H1 (cell line): ENCODE data around the gene PAK2.

ENCODE experiments used
- BRCA1 ChIP-seq: IDR thresholded peaks from 2 replicates; pipeline ENCODE4 v1.6.1; 2012; ENCODE audit warnings: low read depth, low read length, improper control_type of control experiment
- CHD1 ChIP-seq: IDR thresholded peaks from 2 replicates; pipeline ENCODE4 v1.6.1; 2012; ENCODE audit warnings: low read depth, low read length, improper control_type of control experiment
- EGR1 ChIP-seq: IDR thresholded peaks from 2 replicates; pipeline ENCODE4 v1.6.1; 2011; ENCODE audit warnings: low read depth, low read length, borderline replicate concordance
- GABPA ChIP-seq: IDR thresholded peaks from 2 replicates; pipeline ENCODE4 v1.6.1; 2011; ENCODE audit warnings: mild to moderate bottlenecking, low read length, moderate library complexity, borderline replicate concordance; ENCODE audit not compliant: insufficient read depth
- JUN ChIP-seq: IDR thresholded peaks from 2 replicates; pipeline ENCODE4 v1.6.1; 2011; ENCODE audit warnings: low read depth, mild to moderate bottlenecking, improper control_type of control experiment, low read length
- JUND ChIP-seq: IDR thresholded peaks from 2 replicates; pipeline ENCODE4 v1.6.1; 2011; ENCODE audit warnings: mild to moderate bottlenecking, improper control_type of control experiment, low read length
- KDM1A ChIP-seq: fragments of 200-600, 300-600 bp; sonication (generic); IDR thresholded peaks from 2 replicates; pipeline ENCODE4 v1.7.1; 2016; ENCODE audit warnings: mild to moderate bottlenecking, low read length, borderline replicate concordance
- RFX5 ChIP-seq: IDR thresholded peaks from 2 replicates; pipeline ENCODE4 v1.6.1; 2011; ENCODE audit warnings: low read depth, low read length, improper control_type of control experiment, borderline replicate concordance
- SP1 ChIP-seq: IDR thresholded peaks from 2 replicates; pipeline ENCODE4 v1.6.1; 2011; ENCODE audit warnings: low read depth, low read length
- TF ChIP-seq, protein P1 (sequence below): IDR thresholded peaks from 2 replicates; pipeline ENCODE4 v1.6.1; 2012; ENCODE audit warnings: inconsistent platforms
- TF ChIP-seq, protein P2 (sequence below), 3 experiments: IDR thresholded peaks; 1 replicate in 2 of 3; 2 replicates in 1 of 3; pipeline versions ENCODE4 v1.5.1 to v1.6.1; 2011; ENCODE audit warnings: low read length in 3 of 3, mild to moderate bottlenecking in 3 of 3, inconsistent platforms in 2 of 3, low read depth in 1 of 3, moderate library complexity in 1 of 3; ENCODE audit not compliant: insufficient read depth in 1 of 3; ENCODE audit errors: control extremely low read depth in 1 of 3
- TF ChIP-seq, protein P3 (sequence below): IDR thresholded peaks from 2 replicates; pipeline ENCODE4 v1.6.1; 2011; ENCODE audit warnings: low read length, improper control_type of control experiment

DNA sequence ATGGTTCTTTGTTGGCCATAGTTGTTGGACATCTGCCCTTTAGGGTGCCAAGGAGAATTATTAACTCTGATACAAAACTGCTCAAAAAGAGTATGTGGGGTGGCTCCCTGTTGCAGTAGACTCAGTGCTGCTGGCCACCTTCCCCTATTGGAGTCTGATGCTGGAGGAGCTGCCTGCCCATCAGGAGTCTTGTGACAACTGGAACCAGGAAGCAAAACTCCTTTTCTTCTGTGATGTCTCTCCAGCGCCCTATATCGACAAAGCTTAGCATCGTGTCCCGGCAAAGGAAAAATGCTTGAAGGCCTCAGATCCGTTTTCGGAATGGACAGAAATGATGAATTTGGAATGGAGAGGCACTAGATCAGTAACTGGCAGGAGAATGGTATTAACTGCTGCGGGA, 23.5 kb downstream of the PAK2 start:
- TF ChIP-seq, protein P1, sequence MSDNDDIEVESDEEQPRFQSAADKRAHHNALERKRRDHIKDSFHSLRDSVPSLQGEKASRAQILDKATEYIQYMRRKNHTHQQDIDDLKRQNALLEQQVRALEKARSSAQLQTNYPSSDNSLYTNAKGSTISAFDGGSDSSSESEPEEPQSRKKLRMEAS: no peak
- TF ChIP-seq, protein P2, sequence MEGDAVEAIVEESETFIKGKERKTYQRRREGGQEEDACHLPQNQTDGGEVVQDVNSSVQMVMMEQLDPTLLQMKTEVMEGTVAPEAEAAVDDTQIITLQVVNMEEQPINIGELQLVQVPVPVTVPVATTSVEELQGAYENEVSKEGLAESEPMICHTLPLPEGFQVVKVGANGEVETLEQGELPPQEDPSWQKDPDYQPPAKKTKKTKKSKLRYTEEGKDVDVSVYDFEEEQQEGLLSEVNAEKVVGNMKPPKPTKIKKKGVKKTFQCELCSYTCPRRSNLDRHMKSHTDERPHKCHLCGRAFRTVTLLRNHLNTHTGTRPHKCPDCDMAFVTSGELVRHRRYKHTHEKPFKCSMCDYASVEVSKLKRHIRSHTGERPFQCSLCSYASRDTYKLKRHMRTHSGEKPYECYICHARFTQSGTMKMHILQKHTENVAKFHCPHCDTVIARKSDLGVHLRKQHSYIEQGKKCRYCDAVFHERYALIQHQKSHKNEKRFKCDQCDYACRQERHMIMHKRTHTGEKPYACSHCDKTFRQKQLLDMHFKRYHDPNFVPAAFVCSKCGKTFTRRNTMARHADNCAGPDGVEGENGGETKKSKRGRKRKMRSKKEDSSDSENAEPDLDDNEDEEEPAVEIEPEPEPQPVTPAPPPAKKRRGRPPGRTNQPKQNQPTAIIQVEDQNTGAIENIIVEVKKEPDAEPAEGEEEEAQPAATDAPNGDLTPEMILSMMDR (IDR thresholded peaks at IDR 0.05; ENCODE audit: control extremely low read depth in 1 of 3, insufficient read depth in 1 of 3, low read depth in 1 of 3, low read length in 3 of 3): no peak
- TF ChIP-seq KDM1A (no peak), EGR1 (no peak), RFX5 (no peak), SP1 (no peak), JUN (no peak), GABPA (no peak), CHD1 (no peak), BRCA1 (no peak), JUND (no peak)
- TF ChIP-seq, protein P3, sequence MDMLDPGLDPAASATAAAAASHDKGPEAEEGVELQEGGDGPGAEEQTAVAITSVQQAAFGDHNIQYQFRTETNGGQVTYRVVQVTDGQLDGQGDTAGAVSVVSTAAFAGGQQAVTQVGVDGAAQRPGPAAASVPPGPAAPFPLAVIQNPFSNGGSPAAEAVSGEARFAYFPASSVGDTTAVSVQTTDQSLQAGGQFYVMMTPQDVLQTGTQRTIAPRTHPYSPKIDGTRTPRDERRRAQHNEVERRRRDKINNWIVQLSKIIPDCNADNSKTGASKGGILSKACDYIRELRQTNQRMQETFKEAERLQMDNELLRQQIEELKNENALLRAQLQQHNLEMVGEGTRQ: no peak
